ENCODE results near the gene AATK. TPM values are rescaled to one million over a fixed set of nuclear protein-coding genes. Genes with fewer than 3 reads are reported as not detected.
A peak's percentile ranks its signal among the peaks of the same experiment; 100 is the strongest.

The AATK gene
- polyA plus RNA-seq, 2 of the 4 experiments (the other 2 are of a cell fraction), result 0.26 to 0.37 TPM

DNA sequence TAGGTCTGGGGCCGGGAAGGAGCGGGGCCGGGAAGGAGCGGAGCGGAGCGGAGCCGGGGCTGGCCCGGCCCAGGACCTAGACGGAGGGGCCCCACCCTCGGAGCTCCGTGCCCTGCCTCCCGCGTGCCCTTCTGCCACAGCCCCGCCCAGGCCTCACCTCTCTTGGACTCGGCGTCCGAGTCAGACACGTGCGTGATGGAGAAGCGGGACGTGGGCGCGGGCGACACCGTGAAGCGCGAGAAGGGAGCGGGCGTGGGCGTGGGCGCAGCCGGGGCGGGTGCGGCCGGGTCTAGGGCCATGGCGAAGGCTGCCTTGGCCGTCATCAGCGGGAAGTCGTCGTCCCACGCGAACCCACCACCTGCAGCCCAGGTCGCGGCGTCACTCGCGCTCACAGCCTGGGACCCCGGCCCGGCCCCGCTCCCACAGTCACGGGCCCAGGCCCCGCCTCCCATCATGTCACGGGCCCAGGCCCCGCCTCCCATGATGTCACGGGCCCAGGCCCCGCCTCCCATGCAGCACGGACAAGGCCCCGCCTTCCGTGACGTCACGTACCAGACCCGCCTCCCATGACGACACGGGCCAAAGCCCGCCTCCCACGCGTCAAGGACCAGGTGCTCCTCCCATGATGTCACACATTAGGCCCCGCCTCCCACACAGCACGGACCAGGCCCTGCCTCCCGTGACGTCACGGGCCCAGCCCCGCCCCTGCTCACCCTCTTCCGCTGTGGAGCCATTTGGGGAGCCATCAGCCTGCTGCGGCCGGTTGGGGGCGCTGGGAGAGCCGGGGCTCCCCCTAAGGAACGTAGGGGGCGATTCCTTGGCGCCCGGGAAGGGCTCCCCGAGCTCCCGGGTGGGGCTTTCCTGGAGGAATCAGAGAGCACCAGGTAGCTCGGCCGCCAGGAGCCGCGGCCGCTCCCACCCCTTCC is 46.5 kb downstream of the AATK start (continued):
- TF ChIP-seq PHF8 (IDR thresholded peaks at IDR 0.05; ENCODE audit: borderline replicate concordance, low read depth) (peak; percentile 60), JUNB (IDR thresholded peaks at IDR 0.05) (no peak), TP53 (CRISPR knock-in tag; IDR thresholded peaks at IDR 0.05) (no peak), POLR2A (IDR thresholded peaks at IDR 0.05; ENCODE audit: low read length) (no peak), MYC (IDR thresholded peaks at IDR 0.05; ENCODE audit: borderline replicate concordance, low read length) (peak; percentile 26; the same call in 1 of the 2 replicates), FOSL2 (IDR thresholded peaks at IDR 0.05) (no peak), FOSL2 (CRISPR knock-in tag; IDR thresholded peaks at IDR 0.05) (peak; percentile 85), RNF2 (IDR thresholded peaks at IDR 0.05; ENCODE audit: borderline replicate concordance, low read depth) (no peak), KDM1A (IDR thresholded peaks at IDR 0.05; ENCODE audit: low read depth) (no peak), RCOR1 (IDR thresholded peaks at IDR 0.05; ENCODE audit: low read depth, low read length) (no peak), SMC3 (IDR thresholded peaks at IDR 0.05) (0 out of 3 replicates have a peak, but pooled peaks have one; percentile 9)
- TF ChIP-seq, protein P1, sequence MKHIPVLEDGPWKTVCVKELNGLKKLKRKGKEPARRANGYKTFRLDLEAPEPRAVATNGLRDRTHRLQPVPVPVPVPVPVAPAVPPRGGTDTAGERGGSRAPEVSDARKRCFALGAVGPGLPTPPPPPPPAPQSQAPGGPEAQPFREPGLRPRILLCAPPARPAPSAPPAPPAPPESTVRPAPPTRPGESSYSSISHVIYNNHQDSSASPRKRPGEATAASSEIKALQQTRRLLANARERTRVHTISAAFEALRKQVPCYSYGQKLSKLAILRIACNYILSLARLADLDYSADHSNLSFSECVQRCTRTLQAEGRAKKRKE (CRISPR knock-in tag; IDR thresholded peaks at IDR 0.05; ENCODE audit: low read depth), result no peak
- TF ChIP-seq, protein P2, sequence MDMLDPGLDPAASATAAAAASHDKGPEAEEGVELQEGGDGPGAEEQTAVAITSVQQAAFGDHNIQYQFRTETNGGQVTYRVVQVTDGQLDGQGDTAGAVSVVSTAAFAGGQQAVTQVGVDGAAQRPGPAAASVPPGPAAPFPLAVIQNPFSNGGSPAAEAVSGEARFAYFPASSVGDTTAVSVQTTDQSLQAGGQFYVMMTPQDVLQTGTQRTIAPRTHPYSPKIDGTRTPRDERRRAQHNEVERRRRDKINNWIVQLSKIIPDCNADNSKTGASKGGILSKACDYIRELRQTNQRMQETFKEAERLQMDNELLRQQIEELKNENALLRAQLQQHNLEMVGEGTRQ (IDR thresholded peaks at IDR 0.05), result peak; percentile 83

DNA sequence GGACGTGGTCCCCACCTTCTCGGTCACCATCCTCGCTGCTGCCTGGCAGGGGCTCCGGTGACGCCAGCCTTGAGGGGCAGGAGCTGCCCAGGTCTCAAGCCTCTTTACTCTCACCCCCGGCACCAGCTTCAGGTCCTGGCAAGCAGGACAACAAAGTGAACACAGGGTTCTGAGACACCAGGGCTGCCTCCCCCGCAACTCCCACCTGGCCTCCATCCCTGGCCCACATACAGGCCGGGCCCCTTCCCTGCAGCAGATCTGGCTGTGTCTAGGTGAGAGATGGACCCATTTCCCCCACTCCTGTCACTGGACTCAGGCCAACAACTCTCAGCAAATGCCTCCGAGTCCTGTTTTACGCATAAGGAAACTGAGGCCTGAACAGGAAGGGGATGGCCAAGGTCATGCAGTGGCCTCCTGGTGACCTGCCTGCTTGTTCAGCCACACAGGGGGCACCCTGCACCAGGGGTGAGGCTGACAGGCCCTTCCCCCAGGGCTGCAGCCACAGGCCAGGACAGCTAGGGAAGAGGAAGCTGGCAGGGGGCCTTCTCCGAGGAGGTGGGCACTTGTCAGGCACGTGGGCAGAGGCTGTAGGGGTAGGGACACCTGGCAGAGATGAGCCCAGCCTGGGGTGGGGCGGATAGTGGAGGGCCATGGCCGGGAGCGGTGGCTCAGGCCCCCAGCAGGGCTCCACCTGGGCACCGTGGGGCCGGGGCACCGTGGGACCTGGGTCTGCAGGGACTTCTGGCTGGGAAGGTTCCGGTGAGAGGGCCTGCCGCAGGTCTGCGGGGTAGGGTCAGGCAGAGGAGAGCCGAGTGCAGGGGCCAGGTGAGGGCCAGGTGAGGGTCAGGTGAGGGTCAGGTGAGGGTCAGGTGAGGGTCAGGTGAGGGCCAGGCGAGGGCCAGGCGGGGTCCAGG is 47.5 kb downstream of the AATK start:
- Histone ChIP-seq H3K4me2 (peak overlapping the region; percentile 87), H3K27ac (peak overlapping the region; percentile 55 to 84; a peak in 5 of 6 replicates), H3K9me3 (no peaks in the 10 kb centered on the region), H3K4me3 (peak overlapping the region; percentile 56), H3K4me1 (peaks cover 8% of the 10 kb centered on the region; the same call in 2 of the 3 replicates)
- 65% methylated on average over 19 of the region's 24 CpGs for WGBS (ENCODE audit: missing lambda C conversion rate)
- ChIA-PET POLR2A (no interaction called here), CTCF (interaction anchor here (1.0 to 9.4 kb wide), 5 partner anchors 12 to 95 kb away, joined by 3 to 131 read pairs (median 23); no protein-coding TSS in a partner anchor)
- ATAC-seq, result peak in 1 of 2 experiments; percentile 4; a peak in 3 of 6 replicates
- FAIRE-seq, result no peak
- DNase-seq (ENCODE audit: low read depth in 1 of 2, low spot score in 1 of 2), result no peak
- TF ChIP-seq HOXB5 (CRISPR knock-in tag; IDR thresholded peaks at IDR 0.05) (no peak), ZFP36 (IDR thresholded peaks at IDR 0.05; ENCODE audit: borderline replicate concordance, partially characterized antibody) (no peak), MAFK (IDR thresholded peaks at IDR 0.05; ENCODE audit: partially characterized antibody) (no peak), CEBPB (IDR thresholded peaks at IDR 0.05) (no peak), HOXA7 (CRISPR knock-in tag; IDR thresholded peaks at IDR 0.05) (no peak), EHF (CRISPR knock-in tag; IDR thresholded peaks at IDR 0.05) (no peak), FOXS1 (CRISPR knock-in tag; IDR thresholded peaks at IDR 0.05) (no peak), JUN (IDR thresholded peaks at IDR 0.05) (no peak), ESRRA (IDR thresholded peaks at IDR 0.05; ENCODE audit: borderline replicate concordance, low read length) (no peak)

Data from A549 (cell line).